T-cell (primary cell): ENCODE results near the gene ZC2HC1C. TPM values are rescaled to one million over a fixed set of nuclear protein-coding genes. Genes with fewer than 3 reads are reported as not detected.

Experiments used
- ATAC-seq, 4 experiments: fragments of 200-7000 bp in 3 of 4; fragments of 150-1000 bp in 1 of 4; cut with Tn5 transposase; replicated peaks in 1 of 4; 1 replicate in 3 of 4; 2 replicates in 1 of 4; pipeline ENCODE4 v1.10.0; 2021; ENCODE audit warnings: moderate library complexity in 3 of 4, mild to moderate bottlenecking in 2 of 4, moderate number of reproducible peaks in 1 of 4
- CTCF ChIA-PET, 2 donors: fragments of 300-600 bp; sonication (Branson Sonifier 250); formaldehyde crosslinking; loops; one replicate each; lab custom pipeline; 2022; ENCODE audit warnings: antibody characterized with exemption in 2 of 2; lab: Charles Lee
- POLR2A ChIA-PET, 2 donors: fragments of 300-600 bp; sonication (Branson Sonifier 250); formaldehyde crosslinking; loops; one replicate each; lab custom pipeline; 2022; ENCODE audit warnings: antibody characterized with exemption in 2 of 2; lab: Charles Lee
- DNase-seq, 35 experiments: peaks; one replicate each; pipeline versions ENCODE4 v3.0.0 to v3.0.0-alpha.2; 2013 to 2023
- H3K27ac ChIP-seq: one replicate; pipeline ENCODE4 v1.5.1; 2013; ENCODE audit warnings: low read length
- H3K27me3 ChIP-seq, 2 experiments: replicated peaks in 1 of 2; 1 replicate in 1 of 2; 2 replicates in 1 of 2; pipeline versions ENCODE4 v1.6.1 to v1.7.0; 2013; ENCODE audit warnings: low read length in 1 of 2, mixed read lengths in 1 of 2; ENCODE audit not compliant: control insufficient read depth in 2 of 2, insufficient read depth in 2 of 2; ENCODE audit errors: extremely low read depth in 1 of 2
- H3K36me3 ChIP-seq, 2 donors: 1 replicate in 1 of 2; 2 replicates in 1 of 2; pipeline versions ENCODE4 v1.6.1 to v1.7.0; 2013; ENCODE audit warnings: low read length in 1 of 2; ENCODE audit not compliant: control insufficient read depth in 2 of 2, insufficient read depth in 1 of 2; ENCODE audit errors: extremely low read depth in 1 of 2
- H3K4me1 ChIP-seq, 2 experiments: 1 replicate in 1 of 2; 2 replicates in 1 of 2; pipeline versions ENCODE4 v1.6.1 to v1.7.0; 2013; ENCODE audit warnings: low read length in 2 of 2, mixed read lengths in 1 of 2; ENCODE audit not compliant: insufficient read depth in 2 of 2, control insufficient read depth in 1 of 2; ENCODE audit errors: extremely low read depth in 1 of 2
- H3K4me3 ChIP-seq, 2 donors: 1 replicate in 1 of 2; 2 replicates in 1 of 2; pipeline versions ENCODE4 v1.5.1 to v1.7.0; 2013; ENCODE audit warnings: mild to moderate bottlenecking in 2 of 2, low read length in 1 of 2, moderate library complexity in 1 of 2; ENCODE audit not compliant: control insufficient read depth in 1 of 2; ENCODE audit errors: extremely low read depth in 1 of 2
- H3K9me3 ChIP-seq: 2 replicates; pipeline ENCODE4 v1.7.0; 2013
- H3K27ac Mint-ChIP-seq, 2 donors: one replicate each; pipeline ENCODE4 v1.8.0; 2020 to 2021; ENCODE audit warnings: mild to moderate bottlenecking in 2 of 2, mixed read lengths in 2 of 2
- H3K27me3 Mint-ChIP-seq, 2 donors: one replicate each; pipeline ENCODE4 v1.8.0; 2021 to 2022; ENCODE audit warnings: mixed read lengths in 2 of 2
- H3K36me3 Mint-ChIP-seq: one replicate; pipeline ENCODE4 v1.8.0; 2021; ENCODE audit warnings: mixed read lengths
- H3K4me1 Mint-ChIP-seq, 3 donors: one replicate each; pipeline ENCODE4 v1.8.0; 2020 to 2022; ENCODE audit warnings: mixed read lengths in 3 of 3, mild to moderate bottlenecking in 1 of 3
- H3K4me3 Mint-ChIP-seq, 3 donors: one replicate each; pipeline ENCODE4 v1.8.0; 2020 to 2022; ENCODE audit warnings: mild to moderate bottlenecking in 3 of 3, mixed read lengths in 3 of 3, moderate library complexity in 3 of 3
- H3K9me3 Mint-ChIP-seq, 3 donors: one replicate each; pipeline ENCODE4 v1.8.0; 2020 to 2022; ENCODE audit warnings: mixed read lengths in 3 of 3
- WGBS: methylation state at CpG from one replicate; pipeline ENCODE4 v1.1.5; 2013; ENCODE audit warnings: missing lambda C conversion rate; ENCODE audit not compliant: insufficient coverage; 5-methylcytosine and 5-hydroxymethylcytosine counted together
- total RNA-seq, 35 experiments: library from RNA in 6 of 35; stranded (reverse) in 6 of 35; fragments of 120-200 nt in 1 of 35; gene quantifications; one replicate each; pipeline versions ENCODE4 v1.2.1 to v1.2.4 and lab custom pipeline; 2013 to 2026

ZC2HC1C gene
- total RNA-seq (1 to 10 TPM in 1 of 5 donors, under 1 TPM in 3, not detected in 1; 0.36 to 1.3 (median 0.56) TPM), total RNA-seq (lab: John Stamatoyannopoulos, UW) (0 to 0.93 (median 0.21) reads per million in 29 experiments)
- 0.44 TPM for total RNA-seq (2013)

GRCh38 chr14:75069121-75069810 is at the start of gene ZC2HC1C:
ZC2HC1C (plus strand) TSS chr14:75069641; CDS start chr14:75070574, 933 bp downstream.
- H3K9me3 ChIP-seq, result no peaks in the 10 kb centered on the region
- H3K4me1 ChIP-seq, result peaks cover 2 to 17% of the 10 kb centered on the region in 2 experiments
- H3K27me3 Mint-ChIP-seq, result no peaks in the 10 kb centered on the region
- no peaks in the 10 kb centered on the region for H3K36me3 ChIP-seq
- H3K4me3 Mint-ChIP-seq, result peak within 1 kb of the TSS in 2 of 3 donors; percentile 21 to 66
- peak within 1 kb of the TSS; percentile 61 to 72 for H3K4me3 ChIP-seq
- ATAC-seq, result peak; percentile 80 to 92 (median 86)
- H3K27me3 ChIP-seq, result no peaks in the 10 kb centered on the region
- H3K9me3 Mint-ChIP-seq, result no peaks in the 10 kb centered on the region
- no peaks in the 10 kb centered on the region for H3K36me3 Mint-ChIP-seq
- peak within 1 kb of the TSS; percentile 44 to 77 for H3K27ac Mint-ChIP-seq
- ChIA-PET POLR2A (no interaction called here), CTCF (no interaction called here)
- 3% methylated on average over 54 of the region's 58 CpGs for WGBS
- H3K27ac ChIP-seq, result peak within 1 kb of the TSS; percentile 31
- H3K4me1 Mint-ChIP-seq, result peaks cover 6 to 9% (median 7%) of the 10 kb centered on the region in 3 donors
- DNase-seq, result peak in 26 of 35 experiments; percentile 4 to 56 (median 19)

- H3K4me1 Mint-ChIP-seq, result no peaks in the 10 kb centered on the region
- DNase-seq (peak in 2 of 35 experiments; percentile 11 to 15), ATAC-seq (no peak)
- WGBS, result 90% methylated on average over 4 of the region's 8 CpGs
- no peaks in the 10 kb centered on the region for H3K27me3 Mint-ChIP-seq
- no peaks in the 10 kb centered on the region for H3K27me3 ChIP-seq
- peaks cover 4 to 43% of the 10 kb centered on the region in 2 donors for H3K36me3 ChIP-seq
- peaks cover 34% of the 10 kb centered on the region for H3K36me3 Mint-ChIP-seq
- H3K9me3 ChIP-seq, result no peaks in the 10 kb centered on the region
- no peak overlapping the region for H3K27ac Mint-ChIP-seq
- no peak overlapping the region for H3K4me3 ChIP-seq
- H3K4me3 Mint-ChIP-seq, result no peak overlapping the region
- H3K4me1 ChIP-seq, result no peaks in the 10 kb centered on the region
- POLR2A ChIA-PET, result interaction anchor here in 1 of 2 donors (0.7 to 0.9 kb wide), 2 partner anchors 19 to 280 kb away, joined by 3 read pairs; no protein-coding TSS in a partner anchor
- no peaks in the 10 kb centered on the region for H3K9me3 Mint-ChIP-seq
- H3K27ac ChIP-seq, result no peak overlapping the region
- CTCF ChIA-PET, result interaction anchor here in 1 of 2 donors (0.7 to 0.9 kb wide), 2 partner anchors 78 to 467 kb away, joined by 3 read pairs; no protein-coding TSS in a partner anchor
These were observed 46.8 kb upstream of the ZC2HC1C start for GRCh38 chr14:75022655-75023054.

- no peak for DNase-seq
- Mint-ChIP-seq H3K27me3 (no peaks in the 10 kb centered on the region), H3K9me3 (no peaks in the 10 kb centered on the region), H3K27ac (no peak overlapping the region), H3K36me3 (peaks cover 37% of the 10 kb centered on the region), H3K4me1 (no peaks in the 10 kb centered on the region), H3K4me3 (no peak overlapping the region)
- WGBS, result 80% methylated on average over 1 of the region's 1 CpG
- ATAC-seq, result no peak
- Histone ChIP-seq H3K27me3 (no peaks in the 10 kb centered on the region), H3K36me3 (peaks cover 4 to 40% of the 10 kb centered on the region in 2 donors), H3K4me1 (no peaks in the 10 kb centered on the region), H3K4me3 (no peak overlapping the region), H3K27ac (no peak overlapping the region), H3K9me3 (no peaks in the 10 kb centered on the region)
- ChIA-PET POLR2A (interaction anchor here in 1 of 2 donors (0.6 to 0.9 kb wide), 3 partner anchors 19 to 280 kb away, joined by 3 to 7 read pairs (median 3); no protein-coding TSS in a partner anchor), CTCF (interaction anchor here in 1 of 2 donors (0.7 to 0.9 kb wide), 2 partner anchors 78 to 466 kb away, joined by 3 read pairs; no protein-coding TSS in a partner anchor)
These were observed 46.3 kb upstream of the ZC2HC1C start for GRCh38 chr14:75023108-75023507.

- CTCF ChIA-PET, result no interaction called here
- no peak for DNase-seq
These were observed 44.4 kb upstream of the ZC2HC1C start for GRCh38 chr14:75025082-75025481.

GRCh38 chr14:75025876-75026275 is 43.6 kb upstream of the ZC2HC1C start:
- H3K4me3 ChIP-seq, result no peak overlapping the region
- ChIA-PET CTCF (interaction anchor here in 1 of 2 donors (0.5 kb wide), 1 partner anchor 684 kb away, joined by 5 read pairs; no protein-coding TSS in a partner anchor), POLR2A (interaction anchor here in 1 of 2 donors (0.6 kb wide), 1 partner anchor 53 kb away, joined by 6 read pairs; no protein-coding TSS in a partner anchor)
- H3K27ac Mint-ChIP-seq, result no peak overlapping the region
- peaks cover 38% of the 10 kb centered on the region for H3K36me3 Mint-ChIP-seq
- no peaks in the 10 kb centered on the region for H3K4me1 Mint-ChIP-seq
- no peak for ATAC-seq
- H3K36me3 ChIP-seq, result peaks cover 4 to 37% of the 10 kb centered on the region in 2 donors
- no peaks in the 10 kb centered on the region for H3K9me3 ChIP-seq
- no peak for DNase-seq
- H3K9me3 Mint-ChIP-seq, result no peaks in the 10 kb centered on the region
- no peak overlapping the region for H3K4me3 Mint-ChIP-seq
- 92% methylated on average over 2 of the region's 2 CpGs for WGBS
- no peaks in the 10 kb centered on the region for H3K4me1 ChIP-seq
- no peaks in the 10 kb centered on the region for H3K27me3 ChIP-seq
- no peaks in the 10 kb centered on the region for H3K27me3 Mint-ChIP-seq
- H3K27ac ChIP-seq, result no peak overlapping the region

More at GRCh38 chr14:75025082-75025481, 44.4 kb upstream of the ZC2HC1C start:
- H3K9me3 Mint-ChIP-seq, result no peaks in the 10 kb centered on the region
- peaks cover 4 to 33% of the 10 kb centered on the region in 2 donors for H3K36me3 ChIP-seq
- H3K27me3 ChIP-seq, result no peaks in the 10 kb centered on the region
- POLR2A ChIA-PET, result no interaction called here
- no peak overlapping the region for H3K27ac Mint-ChIP-seq
- H3K4me3 ChIP-seq, result no peak overlapping the region
- no peaks in the 10 kb centered on the region for H3K27me3 Mint-ChIP-seq
- peaks cover 35% of the 10 kb centered on the region for H3K36me3 Mint-ChIP-seq
- H3K9me3 ChIP-seq, result no peaks in the 10 kb centered on the region
- H3K4me3 Mint-ChIP-seq, result no peak overlapping the region
- H3K4me1 ChIP-seq, result no peaks in the 10 kb centered on the region
- ATAC-seq, result no peak
- H3K4me1 Mint-ChIP-seq, result no peaks in the 10 kb centered on the region
- H3K27ac ChIP-seq, result no peak overlapping the region
- 66% methylated on average over 4 of the region's 4 CpGs for WGBS

GRCh38 chr14:75030147-75030546 is 39.3 kb upstream of the ZC2HC1C start:
- DNase-seq (no peak), ATAC-seq (no peak)
- Mint-ChIP-seq H3K36me3 (peaks cover 45% of the 10 kb centered on the region), H3K27ac (no peak overlapping the region), H3K4me3 (no peak overlapping the region), H3K27me3 (no peaks in the 10 kb centered on the region), H3K9me3 (no peaks in the 10 kb centered on the region), H3K4me1 (no peaks in the 10 kb centered on the region)
- peaks cover 0 to 49% of the 10 kb centered on the region in 2 donors for H3K36me3 ChIP-seq
- H3K4me3 ChIP-seq, result no peak overlapping the region
- no peaks in the 10 kb centered on the region for H3K4me1 ChIP-seq
- no peak overlapping the region for H3K27ac ChIP-seq
- POLR2A ChIA-PET, result no interaction called here
- H3K9me3 ChIP-seq, result no peaks in the 10 kb centered on the region
- WGBS, result no CpG with 5 or more reads among the region's 1 CpG
- no peaks in the 10 kb centered on the region for H3K27me3 ChIP-seq
- CTCF ChIA-PET, result interaction anchor here in 1 of 2 donors (0.9 kb wide), 1 partner anchor 22 kb away, joined by 4 read pairs; no protein-coding TSS in a partner anchor
